Effector memory CD8-positive, alpha-beta T cell (primary cell): ENCODE data around the gene NR4A1.

ENCODE experiments used
- ATAC-seq: fragments of 150-1000 bp; cut with Tn5 transposase; replicated peaks from 2 replicates; pipeline ENCODE4 v1.10.0; 2021; ENCODE audit warnings: mild to moderate bottlenecking, moderate library complexity
- DNase-seq, 3 experiments: peaks; one replicate each; pipeline ENCODE4 v3.0.0; 2021
- H3K27ac Mint-ChIP-seq, 2 donors: one replicate each; pipeline ENCODE4 v1.8.0; 2022; ENCODE audit warnings: mild to moderate bottlenecking in 2 of 2, mixed read lengths in 2 of 2, moderate library complexity in 2 of 2
- H3K27me3 Mint-ChIP-seq, 2 donors: one replicate each; pipeline ENCODE4 v1.8.0; 2022; ENCODE audit warnings: mixed read lengths in 2 of 2
- H3K36me3 Mint-ChIP-seq: one replicate; pipeline ENCODE4 v1.8.0; 2022; ENCODE audit warnings: mild to moderate bottlenecking, moderate library complexity, mixed read lengths; ENCODE audit not compliant: insufficient read depth
- H3K4me1 Mint-ChIP-seq, 2 donors: one replicate each; pipeline ENCODE4 v1.8.0; 2022; ENCODE audit warnings: low read depth in 2 of 2, mixed read lengths in 2 of 2
- H3K4me3 Mint-ChIP-seq, 2 donors: one replicate each; pipeline ENCODE4 v1.8.0; 2022; ENCODE audit warnings: mild to moderate bottlenecking in 2 of 2, mixed read lengths in 2 of 2, moderate library complexity in 2 of 2
- H3K9me3 Mint-ChIP-seq, 2 donors: one replicate each; pipeline ENCODE4 v1.8.0; 2022; ENCODE audit warnings: mixed read lengths in 2 of 2

Gene NR4A1

DNA sequence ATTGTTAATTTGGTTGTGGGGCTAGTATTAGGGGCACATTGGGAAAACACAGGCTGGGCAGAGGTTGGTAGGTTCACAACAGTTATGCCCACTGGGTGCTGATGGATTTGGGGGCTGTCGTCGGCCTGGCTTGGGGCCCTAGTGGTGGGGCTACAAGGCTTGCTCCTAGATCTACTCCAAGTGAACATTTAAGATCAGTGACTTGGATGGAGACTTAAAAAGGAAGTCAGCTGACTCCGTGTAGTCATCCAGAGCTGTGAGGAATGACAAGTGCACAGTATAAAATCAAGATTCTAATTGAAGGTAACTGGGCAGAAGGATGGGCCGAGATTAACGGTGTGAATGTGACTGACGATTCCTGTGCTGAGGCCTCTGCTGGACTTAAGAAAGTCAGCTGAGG is 12.8 kb upstream of the NR4A1 start:
- Mint-ChIP-seq H3K27me3 (no peaks in the 10 kb centered on the region), H3K4me1 (peaks cover 12 to 25% of the 10 kb centered on the region in 2 donors), H3K4me3 (peak overlapping the region; percentile 53 to 59), H3K36me3 (peaks cover 20% of the 10 kb centered on the region), H3K27ac (peak overlapping the region in 1 of 2 donors; percentile 68), H3K9me3 (no peaks in the 10 kb centered on the region)
- ATAC-seq (no peak), DNase-seq (no peak)

DNA sequence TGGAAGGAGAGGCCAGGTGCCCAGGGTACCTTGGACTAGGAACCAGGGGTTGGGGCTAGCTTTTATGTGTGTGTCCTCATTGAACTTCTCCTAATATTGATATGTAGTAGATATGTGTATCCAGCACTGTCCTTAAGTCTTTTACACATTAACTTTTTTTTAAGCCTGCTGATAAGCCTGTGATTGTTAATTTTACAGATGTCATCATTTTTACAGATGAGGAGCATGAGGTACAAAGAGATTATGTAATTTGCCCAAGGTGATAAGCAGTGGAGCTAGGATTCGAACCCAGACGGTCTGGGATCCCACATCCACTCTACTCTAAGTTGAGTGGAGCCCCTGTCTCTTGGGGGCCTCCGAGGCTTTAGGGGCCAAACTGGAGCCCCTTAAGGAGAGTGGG is 10.2 kb upstream of the NR4A1 start:
- no peak overlapping the region for H3K4me3 Mint-ChIP-seq
- H3K36me3 Mint-ChIP-seq, result peaks cover 16% of the 10 kb centered on the region
- peaks cover 9 to 18% of the 10 kb centered on the region in 2 donors for H3K4me1 Mint-ChIP-seq
- DNase-seq, result no peak
- no peak for ATAC-seq
- no peaks in the 10 kb centered on the region for H3K27me3 Mint-ChIP-seq
- peak overlapping the region in 1 of 2 donors; percentile 59 for H3K27ac Mint-ChIP-seq
- no peaks in the 10 kb centered on the region for H3K9me3 Mint-ChIP-seq

DNA sequence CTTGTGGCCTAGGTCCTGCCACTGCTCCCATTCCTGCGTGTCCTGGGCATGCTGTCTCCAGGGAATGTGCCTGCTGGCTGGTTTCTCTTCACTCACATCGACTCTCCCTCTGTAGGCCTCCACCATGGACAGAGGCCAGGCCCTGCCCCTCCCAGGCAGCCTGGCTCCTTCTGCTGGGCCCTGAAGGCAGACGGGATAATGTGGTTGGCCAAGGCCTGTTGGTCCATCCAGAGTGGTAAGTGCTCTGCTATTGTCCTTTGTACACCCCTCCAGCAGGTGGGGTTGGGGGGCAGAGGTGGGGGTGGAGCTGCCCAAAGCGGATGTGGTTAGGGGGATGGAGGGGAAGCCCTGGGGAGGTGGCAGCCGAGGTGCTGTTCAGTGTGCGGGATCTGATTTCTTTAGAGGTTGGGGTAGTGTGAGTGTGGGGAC is 9.5 kb upstream of the NR4A1 start:
- Mint-ChIP-seq H3K9me3 (no peaks in the 10 kb centered on the region), H3K36me3 (peaks cover 10% of the 10 kb centered on the region), H3K4me3 (peak overlapping the region in 1 of 2 donors; percentile 35), H3K27ac (peak overlapping the region; percentile 44 to 73), H3K4me1 (peaks cover 9 to 14% of the 10 kb centered on the region in 2 donors), H3K27me3 (no peaks in the 10 kb centered on the region)
- ATAC-seq (peak; percentile 54), DNase-seq (peak in 1 of 3 experiments; percentile 30)

DNA sequence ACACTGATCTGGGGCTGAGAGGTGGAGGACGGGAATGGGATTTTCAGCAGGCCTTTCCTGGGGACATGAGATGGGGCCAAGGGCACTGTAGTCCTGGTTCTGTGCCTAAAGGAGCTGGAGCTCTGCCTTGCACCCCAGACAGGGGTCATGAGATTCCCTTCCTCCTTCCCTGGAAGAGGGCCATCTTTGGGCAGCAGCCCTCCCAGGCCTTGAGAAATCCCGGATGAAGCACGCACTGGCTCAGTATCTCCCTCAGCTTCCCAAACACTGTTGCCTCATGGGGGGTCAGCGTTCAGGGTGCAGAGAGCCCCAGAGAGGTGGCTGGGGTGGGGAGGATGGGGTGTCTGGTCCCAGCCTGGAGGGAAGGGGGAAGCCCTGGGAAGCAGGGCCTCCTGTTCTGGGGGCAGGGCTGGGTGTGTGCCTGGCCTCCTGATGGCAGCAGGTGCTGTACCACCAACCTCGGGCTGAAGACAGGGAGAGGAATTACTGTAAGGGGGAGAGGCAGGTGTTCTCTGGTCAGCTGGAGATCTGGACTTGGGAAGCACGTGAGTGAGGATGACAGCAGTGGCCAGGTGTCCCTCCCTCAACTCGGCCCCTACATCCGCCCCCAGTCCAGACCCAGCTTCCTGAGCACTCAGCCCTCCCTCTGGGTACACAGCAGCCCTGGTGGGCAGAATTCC is 8.4 kb upstream of the NR4A1 start:
- H3K9me3 Mint-ChIP-seq, result no peaks in the 10 kb centered on the region
- H3K4me3 Mint-ChIP-seq, result no peak overlapping the region
- H3K27ac Mint-ChIP-seq, result no peak overlapping the region
- H3K36me3 Mint-ChIP-seq, result peaks cover 7% of the 10 kb centered on the region
- DNase-seq (no peak), ATAC-seq (no peak)
- peaks cover 9 to 12% of the 10 kb centered on the region in 2 donors for H3K4me1 Mint-ChIP-seq
- H3K27me3 Mint-ChIP-seq, result peaks cover 0 to 10% of the 10 kb centered on the region in 2 donors

DNA sequence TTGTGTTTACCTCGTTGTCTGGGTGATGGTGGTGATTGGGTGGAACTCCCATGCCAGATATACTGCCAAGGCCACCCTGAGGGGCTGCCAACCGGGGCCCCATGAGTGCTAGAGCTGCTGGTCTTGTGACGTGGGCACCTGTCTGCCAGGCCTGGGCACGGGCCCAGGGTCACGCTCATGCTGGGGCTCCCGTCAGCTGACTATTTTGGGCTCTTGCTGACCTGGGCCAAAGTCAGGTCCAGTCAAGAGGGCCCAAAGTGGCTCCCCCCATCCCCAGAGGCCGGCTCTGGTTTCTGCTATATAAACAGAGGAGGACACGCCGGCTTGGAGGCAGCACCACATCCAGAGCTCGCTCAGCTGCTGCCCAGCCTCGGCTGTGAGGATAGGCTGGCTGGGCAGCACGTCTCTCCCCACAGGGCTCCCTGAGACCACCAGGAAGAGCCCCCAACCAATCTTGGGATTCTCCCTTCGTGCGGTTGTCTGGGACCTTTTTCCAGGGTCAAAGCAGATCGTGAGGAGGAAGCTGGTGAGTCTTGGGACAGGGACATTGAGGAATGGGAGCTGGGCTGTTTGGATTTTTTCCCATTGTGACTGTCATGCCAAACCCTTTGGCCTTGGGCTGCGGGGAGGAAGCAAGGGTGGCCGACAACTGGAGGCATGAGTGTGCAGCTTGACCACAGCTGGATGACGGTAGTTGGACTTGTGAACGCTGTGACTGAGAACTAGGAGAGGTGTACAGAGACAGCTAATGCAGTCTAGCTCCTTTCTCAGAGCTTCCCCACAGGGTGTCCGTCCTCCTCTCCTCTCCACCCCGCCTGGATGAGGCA is 7.6 kb upstream of the NR4A1 start:
- Mint-ChIP-seq H3K27ac (no peak overlapping the region), H3K36me3 (peaks cover 7% of the 10 kb centered on the region), H3K4me1 (peaks cover 9% of the 10 kb centered on the region in 2 donors), H3K27me3 (peaks cover 0 to 10% of the 10 kb centered on the region in 2 donors), H3K9me3 (no peaks in the 10 kb centered on the region), H3K4me3 (no peak overlapping the region)
- no peak for DNase-seq
- no peak for ATAC-seq

DNA sequence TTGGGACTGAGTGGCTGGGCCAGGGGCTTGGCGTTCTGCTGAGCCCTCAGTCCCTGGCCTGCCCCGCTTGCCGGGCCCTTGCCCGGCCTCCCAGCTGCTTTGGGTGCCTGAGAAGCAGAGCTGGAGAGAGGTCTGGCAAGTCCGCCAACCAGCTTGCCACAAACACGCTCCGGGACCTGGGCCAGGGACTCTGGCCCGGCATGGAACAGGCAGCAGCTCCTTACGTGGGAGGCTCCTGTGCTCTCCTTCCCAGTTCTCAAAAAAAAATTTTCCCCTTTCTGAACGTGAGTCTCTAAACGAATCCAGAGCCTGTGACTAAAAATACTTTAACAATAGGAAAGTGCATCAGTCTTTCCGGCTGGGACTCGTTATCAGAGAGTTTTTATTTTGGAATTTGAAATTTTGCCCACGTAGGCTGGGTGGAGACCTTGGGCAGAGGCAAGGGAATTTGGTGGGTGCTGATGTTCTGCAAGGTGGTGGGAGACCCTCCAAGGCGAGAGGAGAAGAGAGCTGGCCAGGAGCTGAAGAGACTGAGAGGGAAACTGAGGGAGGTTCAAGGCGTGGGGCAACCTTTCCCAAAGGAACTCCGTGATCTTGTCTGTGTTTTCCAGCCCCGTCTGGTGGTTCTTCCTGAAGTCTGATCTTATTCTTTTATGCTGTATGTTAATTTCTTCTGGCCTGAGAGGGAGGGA is 6.8 kb upstream of the NR4A1 start:
- Mint-ChIP-seq H3K9me3 (no peaks in the 10 kb centered on the region), H3K4me1 (peaks cover 12 to 14% of the 10 kb centered on the region in 2 donors), H3K27me3 (peaks cover 5 to 10% of the 10 kb centered on the region in 2 donors), H3K4me3 (no peak overlapping the region), H3K36me3 (peaks cover 7% of the 10 kb centered on the region), H3K27ac (no peak overlapping the region)
- no peak for DNase-seq
- ATAC-seq, result no peak

DNA sequence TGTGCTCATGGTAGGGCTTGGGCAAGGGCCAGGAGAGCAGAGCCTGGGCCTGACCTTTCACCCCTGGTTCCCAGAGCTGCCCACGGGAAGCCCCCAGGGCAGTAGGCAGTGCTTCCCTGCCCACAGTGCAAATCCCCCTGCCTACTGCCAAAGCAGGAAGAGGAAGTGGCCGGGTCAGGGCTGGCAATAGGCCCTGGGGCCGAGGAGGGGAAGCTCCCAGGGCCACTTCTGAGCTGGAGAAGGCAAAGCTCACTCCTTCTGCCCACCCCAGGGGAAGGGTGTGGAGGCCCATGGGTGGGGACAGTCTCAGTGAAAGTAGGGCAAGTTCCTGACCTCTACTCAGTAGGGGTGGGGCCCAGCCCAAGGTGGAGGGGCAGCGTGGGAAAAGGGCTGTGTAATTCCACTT is 5.4 kb upstream of the NR4A1 start:
- peaks cover 24 to 27% of the 10 kb centered on the region in 2 donors for H3K4me1 Mint-ChIP-seq
- peak overlapping the region in 1 of 2 donors; percentile 49 for H3K27ac Mint-ChIP-seq
- H3K9me3 Mint-ChIP-seq, result no peaks in the 10 kb centered on the region
- DNase-seq, result no peak
- peaks cover 12% of the 10 kb centered on the region for H3K36me3 Mint-ChIP-seq
- H3K27me3 Mint-ChIP-seq, result peaks cover 6 to 10% of the 10 kb centered on the region in 2 donors
- no peak overlapping the region for H3K4me3 Mint-ChIP-seq
- no peak for ATAC-seq

DNA sequence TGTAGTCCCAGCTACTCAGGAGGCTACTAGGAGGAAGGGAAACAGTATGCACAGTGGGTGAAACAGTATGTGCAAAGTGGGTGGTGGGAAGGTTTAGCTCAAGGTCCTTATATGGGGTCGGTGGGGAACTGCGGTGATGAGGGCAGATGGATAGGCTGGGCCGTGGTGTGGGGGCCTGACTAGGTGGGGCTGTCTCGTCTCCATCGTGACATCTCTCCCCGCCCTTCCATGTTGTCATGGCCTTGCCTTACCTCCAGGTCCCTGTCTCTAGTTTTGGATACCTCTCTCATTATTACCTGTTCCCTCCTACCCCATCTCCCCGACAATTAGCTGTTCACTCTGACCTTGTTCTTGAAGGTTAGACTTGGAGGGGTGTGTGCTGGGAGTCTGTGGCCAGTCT is 4.4 kb upstream of the NR4A1 start:
- H3K36me3 Mint-ChIP-seq, result peaks cover 20% of the 10 kb centered on the region
- no peak overlapping the region for H3K27ac Mint-ChIP-seq
- no peak overlapping the region for H3K4me3 Mint-ChIP-seq
- H3K27me3 Mint-ChIP-seq, result peaks cover 6 to 10% of the 10 kb centered on the region in 2 donors
- H3K4me1 Mint-ChIP-seq, result peaks cover 26 to 29% of the 10 kb centered on the region in 2 donors
- ATAC-seq (no peak), DNase-seq (no peak)
- H3K9me3 Mint-ChIP-seq, result no peaks in the 10 kb centered on the region

DNA sequence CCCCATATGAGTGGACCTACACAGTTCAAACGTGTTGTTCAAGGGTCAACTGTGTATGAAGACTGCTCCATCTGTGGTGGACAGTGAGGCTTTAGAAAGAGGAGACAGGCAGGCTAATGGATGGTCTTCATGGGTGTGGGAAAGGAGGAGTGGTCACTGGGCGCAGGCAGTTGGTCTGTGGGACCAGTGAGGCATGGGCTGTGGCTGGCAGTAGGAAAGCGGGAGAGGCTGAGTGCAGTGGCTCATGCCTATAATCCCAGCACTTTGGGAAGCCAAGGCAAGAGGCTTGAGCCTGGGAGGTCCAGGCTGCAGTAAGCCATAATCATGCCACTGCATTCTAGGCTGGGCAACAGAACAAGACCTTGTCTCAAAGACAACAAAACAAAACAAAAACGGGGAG is 2.0 kb upstream of the NR4A1 start:
- Mint-ChIP-seq H3K4me3 (peak overlapping the region; percentile 87 to 91), H3K27me3 (peaks cover 6 to 10% of the 10 kb centered on the region in 2 donors), H3K4me1 (peaks cover 22 to 34% of the 10 kb centered on the region in 2 donors), H3K27ac (peak overlapping the region; percentile 93 to 96), H3K9me3 (no peaks in the 10 kb centered on the region), H3K36me3 (peaks cover 23% of the 10 kb centered on the region)
- DNase-seq (no peak), ATAC-seq (no peak)

DNA sequence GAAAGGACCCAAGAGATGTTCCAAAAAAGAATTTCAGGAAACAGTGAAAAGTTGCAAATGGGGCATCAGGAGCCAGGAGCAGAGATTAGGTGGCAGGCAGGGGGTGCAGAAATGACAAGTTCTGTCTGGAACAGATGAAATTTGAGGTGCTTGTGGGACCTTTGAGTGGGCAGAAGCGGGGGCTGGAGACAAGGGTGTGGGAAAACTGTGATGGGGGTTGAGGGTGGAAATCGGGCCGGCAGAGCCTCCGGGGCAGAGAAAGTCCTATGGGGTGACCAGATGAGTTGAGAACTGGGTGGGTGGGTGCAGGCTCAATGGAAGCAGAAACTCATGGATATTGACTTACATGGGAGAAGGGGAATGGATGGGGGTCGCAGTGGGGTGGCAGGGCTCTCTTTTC is 1.6 kb upstream of the NR4A1 start:
- peak overlapping the region; percentile 87 to 91 for H3K4me3 Mint-ChIP-seq
- peak overlapping the region; percentile 93 to 96 for H3K27ac Mint-ChIP-seq
- no peak for ATAC-seq
- DNase-seq, result no peak
- H3K36me3 Mint-ChIP-seq, result peaks cover 25% of the 10 kb centered on the region
- H3K4me1 Mint-ChIP-seq, result peaks cover 22 to 34% of the 10 kb centered on the region in 2 donors
- peaks cover 6 to 10% of the 10 kb centered on the region in 2 donors for H3K27me3 Mint-ChIP-seq
- no peaks in the 10 kb centered on the region for H3K9me3 Mint-ChIP-seq

DNA sequence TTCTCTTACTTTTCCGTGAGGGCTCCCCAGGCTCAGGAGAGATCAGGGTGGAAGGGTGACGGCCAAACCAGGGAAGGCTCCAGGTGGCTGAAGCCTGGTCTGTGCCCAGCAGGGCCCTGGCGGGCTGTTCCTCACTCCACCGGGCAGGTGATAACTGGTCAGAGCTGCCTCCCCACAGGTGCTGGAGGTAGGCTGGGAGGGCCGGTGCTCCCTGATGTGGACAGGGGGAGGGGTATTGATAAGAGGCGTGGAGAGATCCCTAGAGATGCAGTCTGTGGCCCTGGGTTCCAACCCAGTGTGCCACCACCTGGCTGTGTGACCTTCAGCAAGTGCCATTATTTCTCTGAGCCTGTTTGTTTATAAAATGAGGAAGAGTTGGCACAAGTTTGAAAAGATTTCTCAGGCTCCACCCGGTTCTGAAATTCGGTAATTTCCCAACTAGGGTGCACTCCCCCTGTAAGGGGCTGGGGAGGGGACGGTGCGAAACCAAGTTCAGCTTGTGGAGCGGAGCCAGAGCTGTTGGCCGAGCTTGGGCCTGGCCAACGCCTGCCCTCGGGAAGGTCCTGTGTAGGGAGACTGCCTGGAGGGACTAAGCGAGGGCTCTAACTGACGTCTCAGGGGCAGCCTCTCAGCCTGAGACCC is 1.0 kb upstream of the NR4A1 start:
- H3K27me3 Mint-ChIP-seq, result peaks cover 6 to 10% of the 10 kb centered on the region in 2 donors
- ATAC-seq, result no peak
- DNase-seq, result no peak
- no peaks in the 10 kb centered on the region for H3K9me3 Mint-ChIP-seq
- peak overlapping the region; percentile 87 to 91 for H3K4me3 Mint-ChIP-seq
- H3K27ac Mint-ChIP-seq, result peak overlapping the region; percentile 93 to 96
- peaks cover 22 to 34% of the 10 kb centered on the region in 2 donors for H3K4me1 Mint-ChIP-seq
- peaks cover 30% of the 10 kb centered on the region for H3K36me3 Mint-ChIP-seq

DNA sequence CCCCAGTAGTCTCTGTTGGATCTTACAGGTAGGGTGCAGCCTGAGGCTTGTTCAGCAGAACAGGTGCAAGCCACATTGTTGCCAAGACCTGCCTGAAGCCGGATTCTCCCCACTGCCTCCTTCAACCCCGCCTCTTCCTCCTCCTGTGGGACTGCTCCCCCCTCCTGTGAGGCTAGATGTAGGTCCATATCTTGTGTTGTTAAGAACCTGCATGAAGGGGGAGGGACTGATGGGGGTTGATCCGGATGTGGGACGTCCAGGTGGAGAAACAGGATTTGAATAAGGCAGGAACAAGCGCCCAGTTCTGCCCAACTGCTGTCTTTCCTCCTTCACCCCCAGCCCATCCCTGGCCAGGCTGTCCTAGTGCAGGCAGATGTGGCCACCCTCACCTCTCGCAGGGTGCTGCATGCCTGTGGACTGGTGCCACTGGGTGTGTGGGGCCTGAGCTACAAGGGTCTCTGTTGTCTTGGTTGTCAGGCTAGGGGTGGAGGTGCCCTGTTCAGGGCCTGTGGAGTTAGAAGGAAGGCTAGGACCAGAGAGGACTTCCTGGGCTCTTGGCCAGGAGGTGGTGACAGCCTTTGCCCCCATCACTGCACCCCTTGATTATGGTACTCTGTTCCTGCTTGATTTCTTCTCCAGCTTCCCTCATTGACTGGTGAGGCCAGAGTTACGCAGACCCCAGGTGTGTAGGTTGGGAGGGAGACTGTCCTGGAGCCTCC is 1.4 kb downstream of the NR4A1 start:
- H3K4me1 Mint-ChIP-seq, result peaks cover 22 to 34% of the 10 kb centered on the region in 2 donors
- H3K27me3 Mint-ChIP-seq, result peaks cover 1 to 6% of the 10 kb centered on the region in 2 donors
- no peak for DNase-seq
- H3K9me3 Mint-ChIP-seq, result no peaks in the 10 kb centered on the region
- ATAC-seq, result no peak
- H3K27ac Mint-ChIP-seq, result peak overlapping the region; percentile 93 to 96
- H3K4me3 Mint-ChIP-seq, result peak overlapping the region; percentile 87 to 91
- H3K36me3 Mint-ChIP-seq, result peaks cover 39% of the 10 kb centered on the region
